Suprapubic skin (tissue), 4 donors: Measurements from ENCODE around the gene IFITM1. TPM values are rescaled to one million over a fixed set of nuclear protein-coding genes. Genes with fewer than 3 reads are reported as not detected.
"Not testable (repeated sequence)": the region's sequence is repeated elsewhere in the genome, so short reads cannot be mapped to it uniquely, and the experiment has no call there.

ENCODE experiments used
- DNase-seq, 2 donors: peaks; one replicate each; pipeline ENCODE4 v3.0.0-alpha.2; 2019; ENCODE audit warnings: low spot score in 2 of 2
- H3K27ac ChIP-seq: fragments of 200-600 bp; sonication (generic); one replicate; pipeline ENCODE4 v1.5.1; 2019
- H3K27me3 ChIP-seq: fragments of 200-600 bp; sonication (generic); one replicate; pipeline ENCODE4 v1.5.1; 2019
- H3K36me3 ChIP-seq: fragments of 200-600 bp; sonication (generic); one replicate; pipeline ENCODE4 v1.5.1; 2019
- H3K4me1 ChIP-seq: fragments of 200-600 bp; sonication (generic); one replicate; pipeline ENCODE4 v1.5.1; 2019
- H3K4me3 ChIP-seq: fragments of 200-600 bp; sonication (generic); one replicate; pipeline ENCODE4 v1.5.1; 2019; ENCODE audit warnings: mild to moderate bottlenecking
- H3K9me3 ChIP-seq: fragments of 200-600 bp; sonication (generic); one replicate; pipeline ENCODE4 v1.5.1; 2019
- EP300 ChIP-seq: sonication (generic); formaldehyde crosslinking; IDR thresholded peaks from one replicate; pipeline ENCODE4 v1.6.1; 2017; ENCODE audit warnings: antibody characterized with exemption
- POLR2A ChIP-seq, 2 donors: fragments of 450-650 bp; IDR thresholded peaks; one replicate each; pipeline ENCODE4 v1.6.1; 2017; ENCODE audit warnings: antibody characterized with exemption in 2 of 2, mild to moderate bottlenecking in 2 of 2, moderate library complexity in 2 of 2
- POLR2AphosphoS5 ChIP-seq, 3 donors: sonication (generic); formaldehyde crosslinking; IDR thresholded peaks; one replicate each; pipeline ENCODE4 v1.6.1; 2017; ENCODE audit warnings: antibody characterized with exemption in 3 of 3
- WGBS: methylation state at CpG from one replicate; pipeline ENCODE4 v1.1.5; 2018; 5-methylcytosine and 5-hydroxymethylcytosine counted together
- total RNA-seq, 4 donors: library from RNA; depleted of rRNA; stranded (reverse); fragments of >200 nt; gene quantifications; one replicate each; pipeline ENCODE4 v1.1.0, GENCODE V29; 2016
- TF ChIP-seq, protein P1 (sequence below), 2 donors: fragments of 200-600 bp in 1 of 2; fragments of 450-650 bp in 1 of 2; sonication (generic) in 1 of 2; IDR thresholded peaks; one replicate each; pipeline ENCODE4 v1.5.1; 2016 to 2019; ENCODE audit warnings: antibody characterized with exemption in 2 of 2, mild to moderate bottlenecking in 1 of 2, moderate library complexity in 1 of 2

The IFITM1 gene
- total RNA-seq, 4 donors from 2014 or later, result 50.7 to 128 (median 67.6) TPM

DNA sequence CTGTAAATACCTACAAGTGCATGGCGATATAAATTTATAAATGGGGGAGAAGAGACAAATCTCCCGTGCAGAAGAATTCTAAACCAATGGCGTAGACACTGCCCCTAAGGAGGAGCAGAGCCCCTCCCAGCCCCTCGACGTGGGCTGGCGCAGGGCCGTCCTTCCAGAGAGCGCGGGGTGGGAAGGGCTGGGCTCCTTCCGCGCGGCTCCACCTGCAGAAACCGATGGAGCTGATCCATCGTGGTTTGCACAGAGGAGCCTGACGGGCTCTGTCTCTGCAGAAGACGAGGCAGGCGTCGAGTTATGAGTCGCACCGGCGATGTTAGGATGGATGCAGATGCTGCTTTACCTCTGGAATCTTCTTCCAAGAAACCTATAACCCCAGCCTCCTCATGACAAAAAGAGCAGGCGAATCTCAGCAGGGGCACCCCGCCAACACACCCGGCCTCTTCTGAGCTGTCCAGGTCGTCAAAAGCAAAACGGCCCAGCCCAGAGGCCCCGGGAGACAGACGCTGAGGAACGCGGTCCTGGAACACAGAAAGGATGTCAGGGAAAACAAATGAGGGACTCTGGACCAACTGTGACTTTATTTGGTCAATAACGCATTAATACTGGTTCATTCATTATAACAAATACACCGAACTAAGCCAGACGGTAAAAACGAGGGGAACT, 44.4 kb downstream of the IFITM1 start:
- 61% methylated on average over 26 of the region's 34 CpGs for WGBS
- H3K4me3 ChIP-seq, result no peak overlapping the region
- DNase-seq, result peak in 1 of 2 donors; percentile 56
- H3K4me1 ChIP-seq, result peaks cover 21% of the 10 kb centered on the region
- peaks cover 18% of the 10 kb centered on the region for H3K27me3 ChIP-seq
- H3K9me3 ChIP-seq, result no peaks in the 10 kb centered on the region
- TF ChIP-seq POLR2AphosphoS5 (IDR thresholded peaks at IDR 0.05) (no peak), POLR2A (IDR thresholded peaks at IDR 0.05) (no peak), EP300 (no peak)
- TF ChIP-seq, protein P1, sequence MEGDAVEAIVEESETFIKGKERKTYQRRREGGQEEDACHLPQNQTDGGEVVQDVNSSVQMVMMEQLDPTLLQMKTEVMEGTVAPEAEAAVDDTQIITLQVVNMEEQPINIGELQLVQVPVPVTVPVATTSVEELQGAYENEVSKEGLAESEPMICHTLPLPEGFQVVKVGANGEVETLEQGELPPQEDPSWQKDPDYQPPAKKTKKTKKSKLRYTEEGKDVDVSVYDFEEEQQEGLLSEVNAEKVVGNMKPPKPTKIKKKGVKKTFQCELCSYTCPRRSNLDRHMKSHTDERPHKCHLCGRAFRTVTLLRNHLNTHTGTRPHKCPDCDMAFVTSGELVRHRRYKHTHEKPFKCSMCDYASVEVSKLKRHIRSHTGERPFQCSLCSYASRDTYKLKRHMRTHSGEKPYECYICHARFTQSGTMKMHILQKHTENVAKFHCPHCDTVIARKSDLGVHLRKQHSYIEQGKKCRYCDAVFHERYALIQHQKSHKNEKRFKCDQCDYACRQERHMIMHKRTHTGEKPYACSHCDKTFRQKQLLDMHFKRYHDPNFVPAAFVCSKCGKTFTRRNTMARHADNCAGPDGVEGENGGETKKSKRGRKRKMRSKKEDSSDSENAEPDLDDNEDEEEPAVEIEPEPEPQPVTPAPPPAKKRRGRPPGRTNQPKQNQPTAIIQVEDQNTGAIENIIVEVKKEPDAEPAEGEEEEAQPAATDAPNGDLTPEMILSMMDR (IDR thresholded peaks at IDR 0.05), result no peak
- no peaks in the 10 kb centered on the region for H3K36me3 ChIP-seq
- H3K27ac ChIP-seq, result no peak overlapping the region

GRCh38 chr11:359181-359714, 45.4 kb downstream of the IFITM1 start:
- TF ChIP-seq POLR2AphosphoS5 (IDR thresholded peaks at IDR 0.05) (no peak), POLR2A (IDR thresholded peaks at IDR 0.05) (no peak), EP300 (no peak)
- TF ChIP-seq, protein P1 (IDR thresholded peaks at IDR 0.05), result no peak

GRCh38 chr11:360326-361280, 46.8 kb downstream of the IFITM1 start:
- no peaks in the 10 kb centered on the region for H3K36me3 ChIP-seq
- no peak overlapping the region for H3K27ac ChIP-seq
- H3K4me3 ChIP-seq, result no peak overlapping the region
- peak; percentile 77 to 78 for DNase-seq
- no peaks in the 10 kb centered on the region for H3K9me3 ChIP-seq
- peaks cover 34% of the 10 kb centered on the region for H3K27me3 ChIP-seq
- TF ChIP-seq EP300, result no peak
- no peak for TF ChIP-seq POLR2AphosphoS5 (IDR thresholded peaks at IDR 0.05)
- no peak for TF ChIP-seq POLR2A (IDR thresholded peaks at IDR 0.05)
- TF ChIP-seq, protein P1 (IDR thresholded peaks at IDR 0.05), result no peak
- 86% methylated on average over 21 of the region's 22 CpGs for WGBS
- H3K4me1 ChIP-seq, result peaks cover 10% of the 10 kb centered on the region

More at GRCh38 chr11:359181-359714, 45.4 kb downstream of the IFITM1 start:
- H3K9me3 ChIP-seq, result no peaks in the 10 kb centered on the region
- no peak overlapping the region for H3K27ac ChIP-seq
- 69% methylated on average over 5 of the region's 5 CpGs for whole genome bisulfite sequencing
- H3K27me3 ChIP-seq, result peaks cover 22% of the 10 kb centered on the region
- no peak overlapping the region for H3K4me3 ChIP-seq
- DNase-seq, result peak in 1 of 2 donors; percentile 77
- H3K36me3 ChIP-seq, result no peaks in the 10 kb centered on the region
- peaks cover 14% of the 10 kb centered on the region for H3K4me1 ChIP-seq

DNA sequence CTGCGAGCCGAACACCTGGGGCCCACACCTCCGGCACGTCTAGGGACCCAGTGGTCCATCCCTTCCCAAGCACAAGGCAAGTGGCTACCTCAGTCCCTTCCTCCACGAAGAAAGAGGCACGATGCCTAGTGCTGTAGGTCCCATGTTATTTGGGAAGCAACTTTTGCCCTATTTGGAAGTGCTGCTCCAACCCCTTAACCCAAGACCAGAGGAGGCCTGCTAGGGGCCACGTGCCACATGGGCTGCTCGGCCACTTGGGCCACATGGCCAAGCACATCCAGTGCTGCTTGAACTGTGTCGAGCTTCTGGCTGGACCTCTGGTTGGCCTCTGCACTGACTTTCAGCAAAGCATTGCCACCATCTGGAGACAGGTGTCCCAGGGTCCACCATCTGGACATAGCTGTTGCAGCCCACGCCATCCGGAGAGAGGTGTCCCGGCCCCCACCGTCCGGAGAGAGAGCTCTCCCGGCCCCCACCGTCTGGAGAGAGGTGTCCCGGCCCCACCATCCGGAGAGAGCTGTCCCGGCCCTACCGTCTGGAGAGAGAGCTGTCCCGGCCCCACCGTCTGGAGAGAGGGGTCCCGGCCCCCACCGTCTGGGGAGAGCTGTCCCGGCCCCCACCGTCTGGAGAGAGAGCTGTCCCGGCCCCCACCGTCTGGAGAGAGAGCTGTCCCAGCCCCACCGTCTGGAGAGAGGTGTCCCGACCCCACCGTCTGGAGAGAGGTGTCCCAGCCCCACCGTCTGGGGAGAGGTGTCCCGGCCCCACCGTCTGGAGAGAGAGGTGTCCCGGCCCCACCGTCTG, 49.0 kb downstream of the IFITM1 start:
- TF ChIP-seq, protein P1 (IDR thresholded peaks at IDR 0.05), result no peak
- TF ChIP-seq POLR2AphosphoS5 (IDR thresholded peaks at IDR 0.05) (no peak), POLR2A (IDR thresholded peaks at IDR 0.05) (no peak), EP300 (no peak)
- Histone ChIP-seq H3K4me3 (no peak overlapping the region), H3K27ac (no peak overlapping the region), H3K4me1 (peaks cover 8% of the 10 kb centered on the region), H3K27me3 (peaks cover 54% of the 10 kb centered on the region), H3K9me3 (no peaks in the 10 kb centered on the region), H3K36me3 (no peaks in the 10 kb centered on the region)
- 76% methylated on average over 13 of the region's 36 CpGs for WGBS
- DNase-seq, result peak in 1 of 2 donors; percentile 70

DNA sequence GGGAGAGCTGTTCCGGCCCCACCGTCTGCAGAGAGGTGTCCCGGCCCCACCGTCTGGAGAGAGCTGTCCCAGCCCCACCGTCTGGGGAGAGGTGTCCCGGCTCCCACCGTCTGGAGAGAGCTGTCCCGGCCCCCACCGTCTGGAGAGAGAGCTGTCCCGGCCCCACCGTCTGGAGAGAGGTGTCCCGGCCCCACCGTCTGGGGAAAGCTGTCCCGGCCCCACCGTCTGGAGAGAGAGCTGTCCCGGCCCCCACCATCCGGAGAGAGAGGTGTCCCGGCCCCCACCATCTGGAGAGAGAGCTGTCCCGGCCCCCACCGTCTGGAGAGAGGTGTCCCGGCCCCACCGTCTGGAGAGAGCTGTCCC, 49.6 kb downstream of the IFITM1 start:
- H3K9me3 ChIP-seq, H3K4me3 ChIP-seq, H3K27ac ChIP-seq, H3K36me3 ChIP-seq: not testable (repeated sequence)
- H3K4me1 ChIP-seq, result peaks cover 13% of the 10 kb centered on the region
- 70% methylated on average over 2 of the region's 22 CpGs for WGBS
- peak in 1 of 2 donors; percentile 18 for DNase-seq
- peaks cover 57% of the 10 kb centered on the region for H3K27me3 ChIP-seq
